ENCODE results near the gene NAPSA.
A peak's percentile ranks its signal among the peaks of the same experiment; 100 is the strongest.
"Not testable (repeated sequence)": the region's sequence is repeated elsewhere in the genome, so short reads cannot be mapped to it uniquely, and the experiment has no call there.

The NAPSA gene

GRCh38 chr19:50365434-50366306 is at the start of gene NAPSA:
TSS of gene NAPSA (minus strand) at chr19:50365639. CDS start at chr19:50365621, 18 bp downstream.
- no peak for DNase-seq (ENCODE audit: low spot score)

GRCh38 chr19:50413531-50413930 is 48.1 kb upstream of the NAPSA start:
- DNase-seq (ENCODE audit: low spot score): no peak

GRCh38 chr19:50413096-50413495 is 47.7 kb upstream of the NAPSA start:
- DNase-seq (ENCODE audit: low spot score): no peak

- no peak for DNase-seq (ENCODE audit: low spot score)
These were observed 47.0 kb upstream of the NAPSA start for GRCh38 chr19:50412419-50412818.

GRCh38 chr19:50410109-50410508 is 44.7 kb upstream of the NAPSA start:
- no peak for DNase-seq (ENCODE audit: low spot score)

GRCh38 chr19:50409347-50409746 is 43.9 kb upstream of the NAPSA start:
- DNase-seq (ENCODE audit: low spot score): no peak

- DNase-seq (ENCODE audit: low spot score): no peak
These were observed 41.4 kb upstream of the NAPSA start for GRCh38 chr19:50406829-50407228.

- DNase-seq (ENCODE audit: low spot score): no peak
These were observed 40.8 kb upstream of the NAPSA start for GRCh38 chr19:50406156-50406820.

- DNase-seq (ENCODE audit: low spot score): no peak
These were observed 37.3 kb upstream of the NAPSA start for GRCh38 chr19:50402544-50403301.

- no peak for DNase-seq (ENCODE audit: low spot score)
These were observed 36.4 kb upstream of the NAPSA start for GRCh38 chr19:50401605-50402450.

- no peak for DNase-seq (ENCODE audit: low spot score)
These were observed 33.9 kb upstream of the NAPSA start for GRCh38 chr19:50399368-50399745.

- no peak for DNase-seq (ENCODE audit: low spot score)
These were observed 33.4 kb upstream of the NAPSA start for GRCh38 chr19:50398675-50399367.

GRCh38 chr19:50394017-50394416 is 28.6 kb upstream of the NAPSA start:
- DNase-seq (ENCODE audit: low spot score): no peak

- no peak for DNase-seq (ENCODE audit: low spot score)
These were observed 28.1 kb upstream of the NAPSA start for GRCh38 chr19:50393589-50393988.

- no peak for DNase-seq (ENCODE audit: low spot score)
These were observed 27.3 kb upstream of the NAPSA start for GRCh38 chr19:50392759-50393158.

GRCh38 chr19:50390952-50391351 is 25.5 kb upstream of the NAPSA start:
- not testable (repeated sequence) for DNase-seq (ENCODE audit: low spot score)

GRCh38 chr19:50390295-50390694 is 24.9 kb upstream of the NAPSA start:
- DNase-seq (ENCODE audit: low spot score): not testable (repeated sequence)

GRCh38 chr19:50387868-50388245 is 22.4 kb upstream of the NAPSA start:
- no peak for DNase-seq (ENCODE audit: low spot score)

GRCh38 chr19:50387176-50387867 is 21.9 kb upstream of the NAPSA start:
- DNase-seq (ENCODE audit: low spot score): no peak

GRCh38 chr19:50384685-50385535 is 19.5 kb upstream of the NAPSA start:
- DNase-seq (ENCODE audit: low spot score): peak; percentile 27

All from SW480 (cell line).